ENCODE data around the gene FER. TPM values are rescaled to one million over a fixed set of nuclear protein-coding genes. Genes with fewer than 3 reads are reported as not detected.

The FER gene
- total RNA-seq, 1 donor from 2014 or later = 13.4 TPM

DNA sequence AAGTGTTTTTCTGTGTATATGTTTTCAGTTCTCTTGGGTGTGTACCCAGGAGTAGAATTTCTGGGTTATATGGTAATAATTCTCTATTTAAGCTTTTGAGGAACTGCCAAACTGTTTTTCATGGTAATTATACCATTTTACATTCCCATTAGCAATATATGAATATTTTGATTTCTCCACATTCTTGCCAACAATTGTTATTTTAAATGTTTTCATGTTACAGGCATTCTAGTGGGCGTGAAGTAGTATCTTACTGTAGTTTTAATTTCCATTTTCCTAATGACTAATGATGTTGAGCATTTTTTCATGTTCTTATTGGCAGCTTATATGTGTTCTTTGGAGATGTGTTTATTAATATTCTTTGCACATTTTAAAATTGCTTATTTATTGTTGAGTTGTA, 199.5 kb downstream of the FER start:
- DNase-seq = no peak
- Histone ChIP-seq H3K9me3 (replicated peaks) (no peaks in the 10 kb centered on the region), H3K36me3 (peaks cover 6% of the 10 kb centered on the region), H3K4me1 (peaks cover 6% of the 10 kb centered on the region), H3K27ac (replicated peaks) (no peak overlapping the region), H3K4me3 (no peak overlapping the region), H3K27me3 (ENCODE audit: low read depth) (no peaks in the 10 kb centered on the region)
- TF ChIP-seq, protein P1, sequence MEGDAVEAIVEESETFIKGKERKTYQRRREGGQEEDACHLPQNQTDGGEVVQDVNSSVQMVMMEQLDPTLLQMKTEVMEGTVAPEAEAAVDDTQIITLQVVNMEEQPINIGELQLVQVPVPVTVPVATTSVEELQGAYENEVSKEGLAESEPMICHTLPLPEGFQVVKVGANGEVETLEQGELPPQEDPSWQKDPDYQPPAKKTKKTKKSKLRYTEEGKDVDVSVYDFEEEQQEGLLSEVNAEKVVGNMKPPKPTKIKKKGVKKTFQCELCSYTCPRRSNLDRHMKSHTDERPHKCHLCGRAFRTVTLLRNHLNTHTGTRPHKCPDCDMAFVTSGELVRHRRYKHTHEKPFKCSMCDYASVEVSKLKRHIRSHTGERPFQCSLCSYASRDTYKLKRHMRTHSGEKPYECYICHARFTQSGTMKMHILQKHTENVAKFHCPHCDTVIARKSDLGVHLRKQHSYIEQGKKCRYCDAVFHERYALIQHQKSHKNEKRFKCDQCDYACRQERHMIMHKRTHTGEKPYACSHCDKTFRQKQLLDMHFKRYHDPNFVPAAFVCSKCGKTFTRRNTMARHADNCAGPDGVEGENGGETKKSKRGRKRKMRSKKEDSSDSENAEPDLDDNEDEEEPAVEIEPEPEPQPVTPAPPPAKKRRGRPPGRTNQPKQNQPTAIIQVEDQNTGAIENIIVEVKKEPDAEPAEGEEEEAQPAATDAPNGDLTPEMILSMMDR (IDR thresholded peaks at IDR 0.05; ENCODE audit: borderline replicate concordance) = no peak
- intact Hi-C loops (cut with micrococcal nuclease) = no loop called here

DNA sequence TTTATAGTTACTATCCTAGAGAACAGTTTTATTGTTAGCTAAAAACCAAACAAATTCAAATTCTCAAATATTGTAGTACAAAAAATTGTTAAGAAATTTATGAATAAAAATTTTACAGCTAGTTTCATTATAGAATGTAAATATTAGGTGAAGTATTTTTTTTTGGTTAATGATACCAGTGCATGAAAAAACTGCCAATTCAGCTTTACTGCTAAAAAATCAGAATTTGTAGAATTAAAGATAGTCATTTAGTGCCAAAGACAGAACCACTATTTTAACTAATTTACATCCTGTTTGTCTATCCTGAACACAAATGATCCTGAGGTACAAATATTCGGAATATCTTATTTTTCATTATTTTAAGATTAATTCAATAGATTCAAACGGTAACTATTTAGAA, 202.6 kb downstream of the FER start:
- Histone ChIP-seq H3K27ac (replicated peaks) (no peak overlapping the region), H3K27me3 (ENCODE audit: low read depth) (no peaks in the 10 kb centered on the region), H3K36me3 (peaks cover 9% of the 10 kb centered on the region), H3K9me3 (replicated peaks) (no peaks in the 10 kb centered on the region), H3K4me3 (no peak overlapping the region), H3K4me1 (no peaks in the 10 kb centered on the region)
- intact Hi-C loops (cut with micrococcal nuclease) = no loop called here
- TF ChIP-seq, protein P1 (IDR thresholded peaks at IDR 0.05; ENCODE audit: borderline replicate concordance) = no peak
- no peak for DNase-seq

DNA sequence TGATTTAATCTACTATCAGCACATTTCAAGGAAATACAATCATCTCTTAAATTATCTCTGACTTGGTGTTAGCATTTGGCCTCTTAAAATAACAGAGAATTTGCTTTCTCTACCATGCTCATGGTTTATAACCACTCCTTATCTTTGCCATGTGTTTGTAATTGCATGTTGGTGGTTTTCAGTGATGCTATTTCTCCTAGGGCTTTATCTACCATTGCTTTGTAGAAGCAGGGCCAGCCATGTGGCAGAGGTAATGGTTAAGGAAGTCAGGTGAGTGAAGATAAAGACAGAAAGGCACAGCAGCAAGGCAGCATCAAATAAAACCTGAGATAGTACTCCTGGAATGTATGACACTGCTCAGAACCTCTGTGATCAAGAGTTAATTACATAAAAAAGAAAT, 206.2 kb downstream of the FER start:
- no peaks in the 10 kb centered on the region for H3K4me1 ChIP-seq
- no peaks in the 10 kb centered on the region for H3K9me3 ChIP-seq (replicated peaks)
- H3K36me3 ChIP-seq = peaks cover 3% of the 10 kb centered on the region
- no peaks in the 10 kb centered on the region for H3K27me3 ChIP-seq (ENCODE audit: low read depth)
- DNase-seq = no peak
- no peak overlapping the region for H3K4me3 ChIP-seq
- intact Hi-C loops (cut with micrococcal nuclease) = no loop called here
- TF ChIP-seq, protein P1 (IDR thresholded peaks at IDR 0.05; ENCODE audit: borderline replicate concordance) = no peak
- H3K27ac ChIP-seq (replicated peaks) = no peak overlapping the region

DNA sequence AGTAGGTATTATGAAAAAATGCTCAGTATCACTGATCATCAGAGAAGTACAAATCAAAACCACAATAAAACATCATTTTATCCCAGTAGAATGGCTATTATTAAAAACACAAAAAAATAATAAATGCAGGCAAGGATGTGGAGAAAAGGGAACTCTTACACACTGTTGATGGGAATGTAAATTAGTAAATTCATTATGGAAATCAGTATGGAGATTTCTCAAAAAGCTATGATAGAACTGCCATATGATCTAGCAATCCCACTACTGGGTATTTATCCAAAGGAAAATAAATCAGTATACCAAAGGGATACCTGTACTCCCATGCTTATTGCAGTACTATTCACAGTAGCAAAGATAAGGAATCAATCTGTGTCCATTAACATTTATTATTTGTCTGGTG, 209.6 kb downstream of the FER start:
- no peak for DNase-seq
- no peaks in the 10 kb centered on the region for H3K4me1 ChIP-seq
- H3K27me3 ChIP-seq (ENCODE audit: low read depth) = no peaks in the 10 kb centered on the region
- intact Hi-C loops (cut with micrococcal nuclease) = no loop called here
- TF ChIP-seq, protein P1 (IDR thresholded peaks at IDR 0.05; ENCODE audit: borderline replicate concordance) = no peak
- no peaks in the 10 kb centered on the region for H3K9me3 ChIP-seq (replicated peaks)
- peaks cover 3% of the 10 kb centered on the region for H3K36me3 ChIP-seq
- H3K27ac ChIP-seq (replicated peaks) = no peak overlapping the region
- H3K4me3 ChIP-seq = no peak overlapping the region

DNA sequence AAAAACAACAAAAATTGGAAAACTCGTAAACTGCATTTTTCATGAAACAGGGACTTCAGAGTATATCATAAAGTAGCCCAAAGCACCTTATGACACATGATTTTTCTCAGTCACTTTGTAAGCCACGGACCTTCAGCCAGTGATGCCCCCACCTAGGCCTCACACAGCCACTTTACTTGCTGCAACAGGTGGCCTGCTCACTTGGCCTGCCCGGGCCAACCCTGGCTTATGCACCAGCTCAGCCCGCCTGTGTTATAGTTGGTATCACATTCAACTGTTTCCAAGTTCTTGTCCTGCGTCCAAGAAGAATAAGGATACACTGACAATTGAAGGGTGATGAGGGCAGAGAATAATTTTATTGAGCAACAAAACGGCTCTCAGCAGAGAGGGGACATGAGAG, 219.2 kb downstream of the FER start:
- Histone ChIP-seq H3K4me1 (no peaks in the 10 kb centered on the region), H3K27ac (replicated peaks) (no peak overlapping the region), H3K9me3 (replicated peaks) (peaks cover 4% of the 10 kb centered on the region), H3K36me3 (peaks cover 6% of the 10 kb centered on the region), H3K27me3 (ENCODE audit: low read depth) (no peaks in the 10 kb centered on the region), H3K4me3 (no peak overlapping the region)
- intact Hi-C loops (cut with micrococcal nuclease) = no loop called here
- TF ChIP-seq, protein P1 (IDR thresholded peaks at IDR 0.05; ENCODE audit: borderline replicate concordance) = no peak
- no peak for DNase-seq

DNA sequence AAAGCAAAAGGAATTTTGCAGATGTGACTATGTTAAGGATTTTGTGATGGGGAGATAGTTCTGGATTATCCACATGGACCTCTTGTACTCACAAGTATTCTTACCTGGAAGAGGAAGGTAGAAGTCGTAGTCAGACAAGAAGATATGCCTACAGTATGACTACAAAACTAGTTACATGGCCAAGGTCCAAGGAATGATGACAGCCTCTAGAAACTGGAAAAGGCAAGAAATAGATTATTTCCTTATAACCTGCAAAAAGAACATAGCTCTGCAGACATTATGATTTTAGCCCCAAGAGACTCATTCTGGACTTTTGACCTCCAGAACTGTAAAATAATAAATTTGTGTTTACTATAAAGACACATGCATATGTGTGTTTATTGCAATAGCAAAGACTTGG, 226.9 kb downstream of the FER start:
- H3K36me3 ChIP-seq = peaks cover 10% of the 10 kb centered on the region
- intact Hi-C loops (cut with micrococcal nuclease) = no loop called here
- H3K9me3 ChIP-seq (replicated peaks) = no peaks in the 10 kb centered on the region
- H3K27me3 ChIP-seq (ENCODE audit: low read depth) = no peaks in the 10 kb centered on the region
- no peak for DNase-seq
- TF ChIP-seq, protein P1 (IDR thresholded peaks at IDR 0.05; ENCODE audit: borderline replicate concordance) = no peak
- no peak overlapping the region for H3K4me3 ChIP-seq
- no peak overlapping the region for H3K27ac ChIP-seq (replicated peaks)
- H3K4me1 ChIP-seq = no peaks in the 10 kb centered on the region

Data from left ventricle myocardium inferior (tissue), 1 donor.